Pancreas (tissue), 10 donors: ENCODE data around the gene SMARCC2. TPM values are rescaled to one million over a fixed set of nuclear protein-coding genes. Genes with fewer than 3 reads are reported as not detected.

Experiments
- ATAC-seq, 4 donors: fragments of 200-7000 bp; cut with Tn5 transposase; one replicate each; pipeline versions ENCODE4 v1.8.0 to v1.9.1; 2020; ENCODE audit warnings: mild to moderate bottlenecking in 4 of 4, moderate library complexity in 4 of 4
- DNase-seq, 6 donors: peaks; one replicate each; pipeline ENCODE4 v3.0.0-alpha.2; 2020
- FAIRE-seq: peaks from 2 replicates; lab custom pipeline; 2012; peaks lifted over from hg19 to GRCh38; lab: Jason Lieb, UNC
- H3K27ac ChIP-seq, 4 donors: fragments of 200-600 bp; sonication (generic); 1 replicate in 3 of 4; 2 replicates in 1 of 4; pipeline versions ENCODE4 v1.5.0 to v1.8.0; 2020
- H3K27me3 ChIP-seq, 4 donors: fragments of 200-600 bp; one replicate each; pipeline ENCODE4 v1.8.0; 2021
- H3K36me3 ChIP-seq, 3 donors: fragments of 200-600 bp; sonication (generic) in 1 of 3; one replicate each; pipeline versions ENCODE4 v1.5.0 to v1.8.0; 2020 to 2021
- H3K4me1 ChIP-seq, 3 donors: fragments of 200-600 bp; one replicate each; pipeline ENCODE4 v1.8.0; 2021
- H3K4me3 ChIP-seq, 4 donors: fragments of 200-600 bp; sonication (generic) in 2 of 4; one replicate each; pipeline versions ENCODE4 v1.5.0 to v1.8.0; 2020 to 2021
- H3K9me3 ChIP-seq, 4 donors: fragments of 200-600 bp; one replicate each; pipeline ENCODE4 v1.8.0; 2021
- CTCF ChIP-seq, 4 donors: fragments of 200-600 bp; sonication (generic) in 3 of 4; IDR thresholded peaks; one replicate each; pipeline versions ENCODE4 v1.5.0 to v1.8.0; 2021; ENCODE audit warnings: antibody characterized with exemption in 4 of 4
- WGBS, 2 donors: extraction: QIAGEN DNeasy Blood & Tissue Kit; methylation state at CpG; one replicate each; pipeline ENCODE4 v1.1.7; 2013; 5-methylcytosine and 5-hydroxymethylcytosine counted together
- intact Hi-C, 3 donors: fragments of 100-400 bp; cut with DNase I; formaldehyde crosslinking; loops; one replicate each; pipeline versions ENCODE4 v1.11.1 to v1.14.2; 2022
- polyA plus RNA-seq, 2 donors: library from polyadenylated mRNA; stranded (reverse); fragments of 200-250 nt; gene quantifications; one replicate each; pipeline ENCODE4 v1.2.3, GENCODE V29; 2013
- total RNA-seq, 6 donors: library from RNA; stranded (reverse); fragmentation: NEBNext Ultra II Directional in 4 of 6; extraction: Animal tissue kit (Norgen Biotek cat#: 25700) in 4 of 6; gene quantifications; one replicate each; pipeline versions ENCODE4 v1.2.1 to v1.2.4, GENCODE V29; 2021 to 2023
- donor health status: healthy with polysubstance abuse.
- donor health status: DM: no; HTN: no; CAD: no; lungs with moderate emphysema.
- donor health status: DM: no; HTN: no; CAD: no.
- donor health status: control.
- donor health status: control.
- donor health status: Bipolar disorder and iron deficiency.
- donor health status: DM: yes; HTN: yes; CAD: no.
- donor health status: DM: no; HTN: no; CAD: no.
- donor health status: DM: no; HTN: no; CAD: no.
- donor health status: DM: yes; HTN: yes; CAD: no.

SMARCC2 gene
- total and polyA plus RNA-seq, 8 donors = 26.3 to 64.5 (median 38.2) TPM

GRCh38 chr12:56189918-56190694 is 823 bp upstream of the SMARCC2 start:
- peaks cover 0 to 3% (median 3%) of the 10 kb centered on the region in 3 donors for H3K36me3 ChIP-seq
- no peak for TF ChIP-seq CTCF (IDR thresholded peaks at IDR 0.05)
- ATAC-seq = peak; percentile 66 to 86 (median 78)
- no peak for FAIRE-seq
- peak; percentile 77 to 96 (median 90) for DNase-seq
- peak overlapping the region; percentile 79 to 96 (median 90) for H3K27ac ChIP-seq
- WGBS, 2 donors = 1 to 2% methylated on average over 42 of the region's 42 CpGs
- H3K27me3 ChIP-seq = no peaks in the 10 kb centered on the region
- intact Hi-C loops = loop anchor here in 2 of 3 donors (2.0 to 10.0 kb wide), 3 partner anchors 63 to 68 kb away; partner anchors contain the start of gene ANKRD52 (in 1 of the 2)
- peaks cover 5 to 12% (median 10%) of the 10 kb centered on the region in 3 donors for H3K4me1 ChIP-seq
- no peaks in the 10 kb centered on the region for H3K9me3 ChIP-seq
- peak overlapping the region; percentile 29 to 86 (median 60) for H3K4me3 ChIP-seq

- no peak for TF ChIP-seq CTCF (IDR thresholded peaks at IDR 0.05)
- Histone ChIP-seq H3K27ac (peak overlapping the region in 3 of 4 donors; percentile 60 to 78 (median 69)), H3K4me1 (peaks cover 5 to 12% (median 10%) of the 10 kb centered on the region in 3 donors), H3K36me3 (peaks cover 0 to 16% (median 3%) of the 10 kb centered on the region in 3 donors), H3K9me3 (no peaks in the 10 kb centered on the region), H3K27me3 (no peaks in the 10 kb centered on the region), H3K4me3 (peak overlapping the region; percentile 69 to 91 (median 78))
- peak in 2 of 4 donors; percentile 1 to 3 for ATAC-seq
- WGBS, 2 donors = 1% methylated on average over 17 of the region's 17 CpGs
- intact Hi-C loops = loop anchor here in 2 of 3 donors (2.0 to 5.0 kb wide), 2 partner anchors 62 to 66 kb away; no protein-coding TSS in a partner anchor
- peak in 1 of 6 donors; percentile 82 for DNase-seq
- FAIRE-seq = no peak
These were observed 545 bp downstream of the SMARCC2 start for GRCh38 chr12:56188778-56189098.

GRCh38 chr12:56188131-56188777 is 1.0 kb downstream of the SMARCC2 start:
- FAIRE-seq (no peak), ATAC-seq (no peak), DNase-seq (no peak)
- H3K4me3 ChIP-seq = peak overlapping the region; percentile 69 to 91 (median 78)
- H3K27me3 ChIP-seq = no peaks in the 10 kb centered on the region
- peaks cover 5 to 12% (median 10%) of the 10 kb centered on the region in 3 donors for H3K4me1 ChIP-seq
- WGBS, 2 donors = 6 to 8% methylated on average over 10 of the region's 10 CpGs
- H3K36me3 ChIP-seq = peaks cover 0 to 20% (median 3%) of the 10 kb centered on the region in 3 donors
- peak overlapping the region in 3 of 4 donors; percentile 60 to 78 (median 69) for H3K27ac ChIP-seq
- intact Hi-C loops = loop anchor here in 2 of 3 donors (2.0 to 5.0 kb wide), 2 partner anchors 61 to 66 kb away; no protein-coding TSS in a partner anchor
- no peaks in the 10 kb centered on the region for H3K9me3 ChIP-seq
- no peak for TF ChIP-seq CTCF (IDR thresholded peaks at IDR 0.05)

- no peaks in the 10 kb centered on the region for H3K27me3 ChIP-seq
- H3K27ac ChIP-seq = no peak overlapping the region
These were observed 2.3 kb downstream of the SMARCC2 start for GRCh38 chr12:56186957-56187356.

More at GRCh38 chr12:56186957-56187356, 2.3 kb downstream of the SMARCC2 start:
- no peak for DNase-seq
- WGBS, 2 donors = 46 to 51% methylated on average over 2 of the region's 2 CpGs
- Histone ChIP-seq H3K9me3 (no peaks in the 10 kb centered on the region), H3K4me1 (peaks cover 5 to 12% (median 10%) of the 10 kb centered on the region in 3 donors), H3K36me3 (peaks cover 3 to 33% (median 6%) of the 10 kb centered on the region in 3 donors), H3K4me3 (no peak overlapping the region)
- ATAC-seq = no peak
- TF ChIP-seq CTCF (IDR thresholded peaks at IDR 0.05) = no peak
- no peak for FAIRE-seq
- intact Hi-C loops = loop anchor here in 1 of 3 donors (5.0 kb wide), 1 partner anchor 65 kb away; no protein-coding TSS in a partner anchor
